Muscle layer of duodenum (tissue), 2 donors: ENCODE measurements around the gene CACNA1S.
A peak's percentile ranks its signal among the peaks of the same experiment; 100 is the strongest.

Experiments used
- H3K27ac ChIP-seq: one replicate; pipeline ENCODE4 v1.7.0; 2013; ENCODE audit warnings: mild to moderate bottlenecking, low read length
- H3K27me3 ChIP-seq: one replicate; pipeline ENCODE4 v1.7.0; 2013; ENCODE audit warnings: low read depth, mild to moderate bottlenecking, control low read depth, low read length
- H3K36me3 ChIP-seq, 2 donors: one replicate each; pipeline ENCODE4 v1.7.0; 2013; ENCODE audit warnings: low read length in 2 of 2, control low read depth in 1 of 2, mild to moderate bottlenecking in 1 of 2; ENCODE audit not compliant: insufficient read depth in 2 of 2, control insufficient read depth in 1 of 2
- H3K4me1 ChIP-seq, 2 donors: one replicate each; pipeline ENCODE4 v1.7.0; 2013; ENCODE audit warnings: low read length in 2 of 2, mild to moderate bottlenecking in 2 of 2, control low read depth in 1 of 2, moderate library complexity in 1 of 2; ENCODE audit not compliant: insufficient read depth in 2 of 2, control insufficient read depth in 1 of 2
- H3K4me3 ChIP-seq, 2 donors: one replicate each; pipeline ENCODE4 v1.7.0; 2013; ENCODE audit warnings: low read length in 2 of 2, low read depth in 1 of 2, mild to moderate bottlenecking in 1 of 2
- H3K9me3 ChIP-seq, 2 donors: one replicate each; pipeline ENCODE4 v1.7.0; 2013; ENCODE audit warnings: low read length in 2 of 2, control low read depth in 1 of 2, mild to moderate bottlenecking in 1 of 2; ENCODE audit not compliant: control insufficient read depth in 1 of 2
- donor health status: healthy.

Gene CACNA1S

GRCh38 chr1:201112173-201112731 is at the start of gene CACNA1S:
Gene CACNA1S, minus strand, starts transcription at chr1:201112426. Its CDS starts 87 bp downstream, at chr1:201112339.
- Histone ChIP-seq H3K4me3 (no peak within 1 kb of the TSS), H3K9me3 (no peaks in the 10 kb centered on the region), H3K4me1 (peaks cover 0 to 15% of the 10 kb centered on the region in 2 donors), H3K27ac (no peak within 1 kb of the TSS), H3K36me3 (no peaks in the 10 kb centered on the region), H3K27me3 (no peaks in the 10 kb centered on the region)

GRCh38 chr1:201157949-201158348 is 45.7 kb upstream of the CACNA1S start:
- Histone ChIP-seq H3K9me3 (no peaks in the 10 kb centered on the region), H3K4me1 (peaks cover 6 to 15% of the 10 kb centered on the region in 2 donors), H3K27me3 (no peaks in the 10 kb centered on the region), H3K27ac (no peak overlapping the region), H3K4me3 (no peak overlapping the region), H3K36me3 (no peaks in the 10 kb centered on the region)

- H3K36me3 ChIP-seq: no peaks in the 10 kb centered on the region
- no peak overlapping the region for H3K27ac ChIP-seq
- no peaks in the 10 kb centered on the region for H3K27me3 ChIP-seq
- no peaks in the 10 kb centered on the region for H3K9me3 ChIP-seq
- no peak overlapping the region for H3K4me3 ChIP-seq
- H3K4me1 ChIP-seq: peaks cover 9 to 20% of the 10 kb centered on the region in 2 donors
Observed at GRCh38 chr1:201156819-201157218, 44.6 kb upstream of the CACNA1S start.

GRCh38 chr1:201156346-201156745 is 44.1 kb upstream of the CACNA1S start:
- peaks cover under 1 to 5% of the 10 kb centered on the region in 2 donors for H3K36me3 ChIP-seq
- peaks cover 9 to 20% of the 10 kb centered on the region in 2 donors for H3K4me1 ChIP-seq
- H3K4me3 ChIP-seq: no peak overlapping the region
- H3K27ac ChIP-seq: no peak overlapping the region
- no peaks in the 10 kb centered on the region for H3K9me3 ChIP-seq
- H3K27me3 ChIP-seq: no peaks in the 10 kb centered on the region

- H3K27ac ChIP-seq: no peak overlapping the region
Observed at GRCh38 chr1:201155354-201155753, 43.1 kb upstream of the CACNA1S start.

GRCh38 chr1:201154389-201155165 is 42.4 kb upstream of the CACNA1S start, which contains the start of gene TMEM9:
Gene TMEM9, minus strand, starts transcription at chr1:201154474. Its CDS starts 551 bp downstream, at chr1:201153923.
- Histone ChIP-seq H3K36me3 (peaks cover 14 to 20% of the 10 kb centered on the region in 2 donors), H3K27ac (peak within 1 kb of the TSS; percentile 82), H3K27me3 (no peaks in the 10 kb centered on the region), H3K4me3 (peak within 1 kb of the TSS; percentile 81 to 89), H3K9me3 (no peaks in the 10 kb centered on the region), H3K4me1 (peaks cover 9 to 20% of the 10 kb centered on the region in 2 donors)

More at GRCh38 chr1:201155354-201155753, 43.1 kb upstream of the CACNA1S start:
- peaks cover 9 to 20% of the 10 kb centered on the region in 2 donors for H3K4me1 ChIP-seq
- H3K4me3 ChIP-seq: no peak overlapping the region
- H3K27me3 ChIP-seq: no peaks in the 10 kb centered on the region
- no peaks in the 10 kb centered on the region for H3K9me3 ChIP-seq
- peaks cover 8 to 15% of the 10 kb centered on the region in 2 donors for H3K36me3 ChIP-seq

GRCh38 chr1:201153474-201154388 is 41.5 kb upstream of the CACNA1S start:
- peak overlapping the region; percentile 81 to 89 for H3K4me3 ChIP-seq
- H3K36me3 ChIP-seq: peaks cover 22% of the 10 kb centered on the region in 2 donors
- H3K9me3 ChIP-seq: no peaks in the 10 kb centered on the region
- H3K27ac ChIP-seq: no peak overlapping the region
- no peaks in the 10 kb centered on the region for H3K27me3 ChIP-seq
- H3K4me1 ChIP-seq: peaks cover 9 to 20% of the 10 kb centered on the region in 2 donors

GRCh38 chr1:201149400-201149799 is 37.2 kb upstream of the CACNA1S start:
- Histone ChIP-seq H3K36me3 (peaks cover 61 to 62% of the 10 kb centered on the region in 2 donors), H3K27ac (no peak overlapping the region), H3K4me1 (peaks cover 9 to 15% of the 10 kb centered on the region in 2 donors), H3K27me3 (no peaks in the 10 kb centered on the region), H3K9me3 (no peaks in the 10 kb centered on the region), H3K4me3 (no peak overlapping the region)

GRCh38 chr1:201147396-201148015 is 35.3 kb upstream of the CACNA1S start:
- no peak overlapping the region for H3K27ac ChIP-seq
- peaks cover 78 to 81% of the 10 kb centered on the region in 2 donors for H3K36me3 ChIP-seq
- H3K4me3 ChIP-seq: no peak overlapping the region
- peaks cover 0 to under 1% of the 10 kb centered on the region in 2 donors for H3K4me1 ChIP-seq
- no peaks in the 10 kb centered on the region for H3K9me3 ChIP-seq
- H3K27me3 ChIP-seq: no peaks in the 10 kb centered on the region

GRCh38 chr1:201146626-201147390 is 34.6 kb upstream of the CACNA1S start:
- Histone ChIP-seq H3K36me3 (peaks cover 79 to 88% of the 10 kb centered on the region in 2 donors), H3K27me3 (no peaks in the 10 kb centered on the region), H3K4me1 (no peaks in the 10 kb centered on the region), H3K9me3 (no peaks in the 10 kb centered on the region), H3K4me3 (no peak overlapping the region), H3K27ac (no peak overlapping the region)
